Measurements from ENCODE around the gene ARL9. TPM values are rescaled to one million over a fixed set of nuclear protein-coding genes. Genes with fewer than 3 reads are reported as not detected.
A peak's percentile ranks its signal among the peaks of the same experiment; 100 is the strongest.

Gene ARL9
- total RNA-seq, 2 experiments from 2014 or later: 0.16 to 0.25 TPM

DNA sequence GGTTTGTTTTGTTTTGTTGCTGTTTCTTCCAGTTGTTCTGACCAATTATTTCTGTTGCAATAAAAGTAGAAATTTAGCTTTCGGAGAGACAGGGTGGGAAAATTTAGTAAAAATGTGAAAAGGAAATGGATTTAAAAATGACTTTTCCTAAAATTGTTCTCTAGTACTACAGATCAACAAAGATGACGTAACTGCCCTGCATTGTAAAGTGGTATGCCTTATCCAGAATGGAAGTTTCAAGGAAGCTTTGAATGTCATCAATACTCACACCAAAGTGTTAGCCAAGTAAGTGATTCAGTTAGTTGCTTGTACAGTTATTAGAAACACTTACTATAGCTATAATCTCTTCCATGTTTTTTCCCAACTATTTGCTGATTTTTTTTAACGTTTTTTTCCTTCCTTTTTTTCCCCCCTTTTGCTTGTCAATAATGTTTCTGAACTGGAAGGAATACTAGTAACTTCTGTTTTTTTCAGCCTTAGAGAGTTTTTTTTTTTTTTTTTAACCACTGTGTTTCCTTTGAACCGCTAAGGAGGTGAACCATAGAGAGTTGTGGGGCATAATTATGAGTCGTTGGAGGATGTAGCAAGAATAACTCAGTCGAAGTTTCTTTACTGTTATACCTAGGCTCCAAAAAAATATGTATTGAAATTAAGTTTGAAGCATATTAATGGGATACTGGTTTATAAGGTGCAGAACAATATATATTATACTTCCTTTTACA, 35.9 kb upstream of the ARL9 start:
- Mint-ChIP-seq H3K27ac (peak overlapping the region; percentile 70), H3K36me3 (ENCODE audit: low read depth) (peaks cover 46% of the 10 kb centered on the region), H3K9me3 (no peaks in the 10 kb centered on the region), H3K4me3 (peak overlapping the region; percentile 94), H3K27me3 (no peaks in the 10 kb centered on the region), H3K4me1 (ENCODE audit: low read depth) (peaks cover 41% of the 10 kb centered on the region)
- TF ChIP-seq, protein P1, sequence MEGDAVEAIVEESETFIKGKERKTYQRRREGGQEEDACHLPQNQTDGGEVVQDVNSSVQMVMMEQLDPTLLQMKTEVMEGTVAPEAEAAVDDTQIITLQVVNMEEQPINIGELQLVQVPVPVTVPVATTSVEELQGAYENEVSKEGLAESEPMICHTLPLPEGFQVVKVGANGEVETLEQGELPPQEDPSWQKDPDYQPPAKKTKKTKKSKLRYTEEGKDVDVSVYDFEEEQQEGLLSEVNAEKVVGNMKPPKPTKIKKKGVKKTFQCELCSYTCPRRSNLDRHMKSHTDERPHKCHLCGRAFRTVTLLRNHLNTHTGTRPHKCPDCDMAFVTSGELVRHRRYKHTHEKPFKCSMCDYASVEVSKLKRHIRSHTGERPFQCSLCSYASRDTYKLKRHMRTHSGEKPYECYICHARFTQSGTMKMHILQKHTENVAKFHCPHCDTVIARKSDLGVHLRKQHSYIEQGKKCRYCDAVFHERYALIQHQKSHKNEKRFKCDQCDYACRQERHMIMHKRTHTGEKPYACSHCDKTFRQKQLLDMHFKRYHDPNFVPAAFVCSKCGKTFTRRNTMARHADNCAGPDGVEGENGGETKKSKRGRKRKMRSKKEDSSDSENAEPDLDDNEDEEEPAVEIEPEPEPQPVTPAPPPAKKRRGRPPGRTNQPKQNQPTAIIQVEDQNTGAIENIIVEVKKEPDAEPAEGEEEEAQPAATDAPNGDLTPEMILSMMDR (IDR thresholded peaks at IDR 0.05): no peak
- ATAC-seq: no peak
- POLR2A ChIA-PET: interaction anchor here (1.0 to 2.5 kb wide), 2 partner anchors 25 to 33 kb away, joined by 3 to 27 read pairs; partner anchors contain the start of genes PAICS and PPAT
- intact Hi-C loops (cut with micrococcal nuclease): no loop called here
- no peak for DNase-seq
- CTCF ChIA-PET: interaction anchor here (2.0 to 2.3 kb wide), 3 partner anchors 12 to 44 kb away, joined by 6 read pairs; partner anchors contain the start of gene PAICS

DNA sequence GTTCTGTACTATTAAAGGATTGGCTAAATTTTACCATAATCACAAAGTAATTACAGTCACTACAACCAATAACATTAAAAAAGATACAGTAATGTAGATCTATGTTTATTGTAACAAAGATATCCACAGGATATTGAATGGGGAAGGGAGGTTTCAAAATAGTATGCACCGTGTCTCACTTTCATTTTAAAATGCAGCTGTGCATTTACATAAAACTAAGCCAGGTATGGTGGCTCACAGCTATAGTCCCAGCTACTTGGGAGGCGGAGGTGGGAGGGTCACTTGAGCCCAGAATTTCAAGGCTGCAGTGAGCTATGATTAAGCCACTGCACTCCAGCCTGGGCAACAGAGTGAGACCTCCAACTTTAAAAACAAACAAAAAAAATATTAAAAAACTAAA, 29.7 kb upstream of the ARL9 start:
- ATAC-seq: no peak
- TF ChIP-seq, protein P1 (IDR thresholded peaks at IDR 0.05): no peak
- H3K27ac Mint-ChIP-seq: no peak overlapping the region

DNA sequence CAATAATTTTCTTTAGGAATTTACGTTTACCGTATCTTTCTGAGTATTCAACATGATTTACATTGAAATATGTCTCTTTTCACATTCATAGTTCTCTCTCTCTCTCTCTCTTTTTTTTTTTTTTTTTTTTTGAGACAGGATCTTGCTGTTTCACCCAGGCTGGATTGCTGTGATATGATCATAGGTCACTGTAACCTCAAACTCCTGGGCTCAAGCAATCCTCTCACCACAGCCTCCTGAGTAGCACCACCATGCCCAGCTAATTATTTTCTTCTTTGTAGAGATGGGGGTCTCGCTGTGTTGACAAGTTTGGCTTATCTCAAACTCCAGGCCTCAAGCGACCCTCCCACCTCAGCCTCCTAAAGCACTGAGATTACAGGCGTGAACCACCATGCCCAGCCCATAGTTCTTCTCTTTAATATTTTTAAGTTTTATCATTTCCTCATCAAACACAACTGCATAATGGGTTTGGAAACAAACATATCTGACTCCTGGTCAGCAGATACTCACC, 28.3 kb upstream of the ARL9 start:
- ChIA-PET CTCF (no interaction called here), POLR2A (no interaction called here)
- Mint-ChIP-seq H3K36me3 (ENCODE audit: low read depth) (peaks cover 52% of the 10 kb centered on the region), H3K27ac (no peak overlapping the region), H3K4me1 (ENCODE audit: low read depth) (no peaks in the 10 kb centered on the region), H3K4me3 (no peak overlapping the region), H3K27me3 (no peaks in the 10 kb centered on the region), H3K9me3 (no peaks in the 10 kb centered on the region)
- DNase-seq: no peak
- TF ChIP-seq, protein P1 (IDR thresholded peaks at IDR 0.05): no peak
- ATAC-seq: no peak
- intact Hi-C loops (cut with micrococcal nuclease): no loop called here

More for the DNA sequence above, 29.7 kb upstream of the ARL9 start:
- H3K9me3 Mint-ChIP-seq: no peaks in the 10 kb centered on the region
- DNase-seq: no peak
- H3K4me1 Mint-ChIP-seq (ENCODE audit: low read depth): peaks cover 5% of the 10 kb centered on the region
- ChIA-PET POLR2A (interaction anchor here (1.5 kb wide), 1 partner anchor 10 kb away, joined by 4 read pairs; no protein-coding TSS in a partner anchor), CTCF (no interaction called here)
- H3K27me3 Mint-ChIP-seq: no peaks in the 10 kb centered on the region
- intact Hi-C loops (cut with micrococcal nuclease): no loop called here
- no peak overlapping the region for H3K4me3 Mint-ChIP-seq
- peaks cover 57% of the 10 kb centered on the region for H3K36me3 Mint-ChIP-seq (ENCODE audit: low read depth)

DNA sequence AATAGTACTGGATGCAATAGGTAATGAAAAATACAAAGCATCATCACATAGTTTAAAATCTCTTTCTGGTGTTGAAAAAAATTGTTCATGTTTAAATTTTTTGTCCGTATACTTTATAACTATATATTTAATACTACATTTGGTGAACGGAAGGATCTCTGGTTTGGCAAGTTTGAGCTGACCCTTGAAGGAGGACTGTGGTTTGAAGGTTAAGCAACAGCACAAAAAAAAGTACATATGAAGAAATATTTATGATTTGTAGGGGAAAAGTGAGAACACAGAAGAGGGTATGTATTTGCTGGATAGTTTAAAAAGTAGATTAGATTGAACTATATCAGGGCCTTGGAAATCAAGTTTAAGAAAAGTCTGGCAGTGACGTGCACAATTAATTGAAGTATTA, 24.9 kb upstream of the ARL9 start:
- Mint-ChIP-seq H3K36me3 (ENCODE audit: low read depth) (peaks cover 43% of the 10 kb centered on the region), H3K9me3 (no peaks in the 10 kb centered on the region), H3K27me3 (no peaks in the 10 kb centered on the region), H3K4me3 (no peak overlapping the region), H3K4me1 (ENCODE audit: low read depth) (no peaks in the 10 kb centered on the region), H3K27ac (no peak overlapping the region)
- ChIA-PET CTCF (no interaction called here), POLR2A (interaction anchor here (0.6 to 1.1 kb wide), 3 partner anchors 41 to 45 kb away, joined by 3 read pairs; partner anchors contain the start of genes PAICS and PPAT)
- ATAC-seq (no peak), DNase-seq (no peak)
- TF ChIP-seq, protein P1 (IDR thresholded peaks at IDR 0.05): no peak
- intact Hi-C loops (cut with micrococcal nuclease): no loop called here

DNA sequence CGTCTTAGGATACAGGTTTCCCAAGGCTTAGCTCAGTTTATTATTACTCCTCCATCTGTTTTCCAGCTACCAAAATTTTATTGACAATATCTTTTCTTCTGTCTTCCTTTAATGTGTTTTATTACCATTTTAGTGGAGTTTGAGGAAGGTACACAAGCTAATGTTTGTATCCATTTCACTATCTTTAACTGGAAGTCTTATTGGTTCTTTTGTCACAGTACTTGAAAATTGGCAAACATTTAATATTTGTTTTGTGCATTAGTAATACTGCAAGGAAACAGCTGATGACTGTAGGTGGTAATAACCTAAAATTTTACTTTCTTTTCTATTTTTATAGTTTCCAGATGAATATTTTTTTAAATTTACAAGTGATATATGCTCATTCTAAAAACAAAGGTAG, 9.3 kb upstream of the ARL9 start:
- TF ChIP-seq, protein P1 (IDR thresholded peaks at IDR 0.05): no peak
- no peak for ATAC-seq
- CTCF ChIA-PET: no interaction called here
- Mint-ChIP-seq H3K4me1 (ENCODE audit: low read depth) (no peaks in the 10 kb centered on the region), H3K27me3 (no peaks in the 10 kb centered on the region), H3K9me3 (no peaks in the 10 kb centered on the region), H3K27ac (peak overlapping the region; percentile 18), H3K4me3 (no peak overlapping the region), H3K36me3 (ENCODE audit: low read depth) (peaks cover 49% of the 10 kb centered on the region)
- POLR2A ChIA-PET: interaction anchor here (0.7 to 1.0 kb wide), 2 partner anchors 31 to 385 kb away, joined by 3 read pairs; no protein-coding TSS in a partner anchor
- no peak for DNase-seq
- intact Hi-C loops (cut with micrococcal nuclease): no loop called here

Measured in activated CD8-positive, alpha-beta T cell treated with anti-CD3 and anti-CD28 coated beads for 36 hours (primary cell).